HG02973 (cell line): ENCODE measurements around the gene SH3BP4.

Source experiments
- ATAC-seq: cut with Tn5 transposase; IDR thresholded peaks from one replicate; pipeline ENCODE4 v1.9.1; 2021; ENCODE audit warnings: moderate library complexity; ENCODE audit not compliant: unreplicated experiment

The SH3BP4 gene

GRCh38 chr2:234951664-234952269, at the start of gene SH3BP4:
Gene SH3BP4 (plus strand): TSS chr2:234952017. CDS start chr2:235035003, 82,986 bp downstream.
- no peak for ATAC-seq

- ATAC-seq, result no peak
Observed at GRCh38 chr2:234904785-234905184, 47.0 kb upstream of the SH3BP4 start.

- no peak for ATAC-seq
Observed at GRCh38 chr2:234905547-234906265, 46.1 kb upstream of the SH3BP4 start.

GRCh38 chr2:234910186-234910679, 41.6 kb upstream of the SH3BP4 start:
- no peak for ATAC-seq

GRCh38 chr2:234911271-234911670, 40.5 kb upstream of the SH3BP4 start:
- ATAC-seq, result no peak

GRCh38 chr2:234912437-234912836, 39.4 kb upstream of the SH3BP4 start:
- ATAC-seq, result no peak

- ATAC-seq, result no peak
Observed at GRCh38 chr2:234913208-234913626, 38.6 kb upstream of the SH3BP4 start.

GRCh38 chr2:234914371-234915154, 37.3 kb upstream of the SH3BP4 start:
- no peak for ATAC-seq

- ATAC-seq, result no peak
Observed at GRCh38 chr2:234916674-234917073, 35.1 kb upstream of the SH3BP4 start.

- no peak for ATAC-seq
Observed at GRCh38 chr2:234917211-234917975, 34.4 kb upstream of the SH3BP4 start.

- ATAC-seq, result no peak
Observed at GRCh38 chr2:234919711-234920110, 32.1 kb upstream of the SH3BP4 start.

- ATAC-seq, result no peak
Observed at GRCh38 chr2:234920836-234921235, 31.0 kb upstream of the SH3BP4 start.

GRCh38 chr2:234929002-234929401, 22.8 kb upstream of the SH3BP4 start:
- no peak for ATAC-seq

- ATAC-seq, result no peak
Observed at GRCh38 chr2:234930397-234930796, 21.4 kb upstream of the SH3BP4 start.

GRCh38 chr2:234931371-234931770, 20.4 kb upstream of the SH3BP4 start:
- ATAC-seq, result no peak

- ATAC-seq, result no peak
Observed at GRCh38 chr2:234932591-234933168, 19.1 kb upstream of the SH3BP4 start.

GRCh38 chr2:234935311-234935710, 16.5 kb upstream of the SH3BP4 start:
- ATAC-seq, result no peak

- no peak for ATAC-seq
Observed at GRCh38 chr2:234939576-234939975, 12.2 kb upstream of the SH3BP4 start.

- no peak for ATAC-seq
Observed at GRCh38 chr2:234939996-234940395, 11.8 kb upstream of the SH3BP4 start.

- ATAC-seq, result no peak
Observed at GRCh38 chr2:234940527-234940926, 11.3 kb upstream of the SH3BP4 start.
